Stimulated activated CD4-positive, alpha-beta T cell treated with anti-CD3 and anti-CD28 coated beads, Interleukin-2, amount 100 ng/mL, for 4 hours (primary cell): Measurements from ENCODE around the gene TRIAP1.

ENCODE experiments used
- DNase-seq: peaks from one replicate; pipeline ENCODE4 v3.0.0-alpha.2; 2020; ENCODE audit warnings: low read depth

The TRIAP1 gene

DNA sequence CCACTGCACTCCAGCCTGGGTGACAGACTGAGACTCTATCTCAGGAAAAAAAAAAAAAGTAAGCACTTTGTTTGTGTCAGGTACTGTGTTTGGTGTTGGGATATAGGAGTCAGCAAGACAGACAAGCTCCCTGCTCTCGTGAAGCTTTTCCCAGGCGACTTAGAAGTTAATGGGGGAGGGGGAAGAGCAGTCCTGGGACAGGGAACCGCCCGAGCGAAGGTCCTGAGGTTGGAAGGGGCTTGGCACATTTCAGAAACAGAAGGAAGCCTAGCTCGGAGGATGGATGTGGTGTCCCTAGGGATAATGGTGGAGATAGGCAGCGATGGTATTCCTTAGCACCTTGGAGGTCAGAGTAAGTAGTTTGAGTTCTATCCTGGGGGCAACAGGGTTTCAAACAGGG lies 16.8 kb downstream of the TRIAP1 start:
- no peak for DNase-seq

DNA sequence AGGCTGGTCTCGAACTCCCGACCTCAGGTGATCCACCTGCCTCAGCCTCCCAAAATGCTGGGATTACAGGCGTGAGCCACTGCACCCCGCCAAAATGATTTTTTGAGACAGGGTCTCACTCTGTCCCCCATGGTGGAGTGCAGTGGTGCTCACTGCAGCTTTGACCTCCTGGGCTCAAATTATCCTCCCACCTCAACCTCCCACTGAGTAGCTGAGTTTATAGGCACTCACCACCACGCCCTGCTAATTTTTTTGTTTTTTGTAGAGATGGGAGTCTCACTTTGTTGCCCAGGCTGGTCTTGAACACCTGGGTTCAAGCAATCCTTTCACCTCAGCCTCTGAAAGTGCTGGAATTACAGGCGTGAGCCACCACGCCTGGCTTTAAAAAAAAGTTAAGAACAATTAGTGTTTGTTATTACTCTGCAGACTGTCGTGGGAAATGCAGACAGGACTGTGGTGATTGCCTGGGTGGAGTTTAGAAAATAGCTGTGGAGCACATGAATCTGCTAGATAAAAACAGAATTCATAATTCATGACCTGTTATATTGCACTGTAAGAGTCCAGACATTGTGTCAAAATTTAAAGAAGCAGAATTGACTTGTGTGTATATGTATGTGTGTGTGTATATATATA lies 17.5 kb downstream of the TRIAP1 start:
- no peak for DNase-seq

DNA sequence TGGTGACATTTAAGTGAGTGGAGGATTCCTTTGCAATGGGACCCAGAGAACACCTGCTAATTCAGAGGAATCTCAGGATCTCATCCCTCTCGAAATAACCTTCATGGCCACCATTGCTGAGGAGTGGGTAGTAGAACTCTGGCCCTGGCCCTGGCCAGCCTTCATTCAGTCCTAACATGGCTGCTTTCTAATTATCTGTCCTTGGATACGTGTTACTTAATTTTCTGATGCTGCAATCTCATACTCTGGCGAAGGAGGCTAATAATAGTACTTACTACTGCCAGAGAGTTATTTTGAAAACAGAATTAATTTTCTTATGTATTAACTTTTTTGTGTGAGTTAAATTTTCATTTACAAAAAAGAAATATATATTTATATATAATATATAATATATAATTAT lies 20.4 kb downstream of the TRIAP1 start:
- no peak for DNase-seq

DNA sequence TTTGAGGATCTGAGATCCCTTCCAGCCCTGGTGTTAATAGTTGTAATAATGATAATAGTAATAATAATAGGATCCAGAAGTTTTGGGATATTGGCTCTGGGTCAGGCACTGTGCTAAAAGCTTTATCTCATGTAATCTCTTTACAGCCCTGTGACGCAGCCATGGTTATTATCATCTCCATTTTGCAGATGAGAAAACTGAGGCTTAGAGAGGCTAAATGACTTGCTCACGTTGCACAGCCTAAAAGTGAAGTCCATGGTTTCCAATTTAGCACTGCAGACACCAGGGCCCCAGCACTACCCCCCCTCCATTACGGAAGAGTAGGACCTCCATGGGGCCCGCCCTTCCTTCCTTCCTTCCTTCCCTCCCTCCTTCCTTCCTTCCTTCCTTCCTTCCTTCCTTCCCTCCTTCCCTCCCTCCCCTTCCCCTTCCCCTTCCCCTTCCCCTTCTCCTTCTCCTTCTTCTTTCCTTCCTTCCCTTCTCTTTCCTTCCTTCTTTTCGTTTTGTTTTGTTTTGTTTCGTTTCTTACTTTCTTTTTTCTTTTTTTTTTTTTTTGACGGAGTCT lies 23.2 kb downstream of the TRIAP1 start:
- DNase-seq = no peak

DNA sequence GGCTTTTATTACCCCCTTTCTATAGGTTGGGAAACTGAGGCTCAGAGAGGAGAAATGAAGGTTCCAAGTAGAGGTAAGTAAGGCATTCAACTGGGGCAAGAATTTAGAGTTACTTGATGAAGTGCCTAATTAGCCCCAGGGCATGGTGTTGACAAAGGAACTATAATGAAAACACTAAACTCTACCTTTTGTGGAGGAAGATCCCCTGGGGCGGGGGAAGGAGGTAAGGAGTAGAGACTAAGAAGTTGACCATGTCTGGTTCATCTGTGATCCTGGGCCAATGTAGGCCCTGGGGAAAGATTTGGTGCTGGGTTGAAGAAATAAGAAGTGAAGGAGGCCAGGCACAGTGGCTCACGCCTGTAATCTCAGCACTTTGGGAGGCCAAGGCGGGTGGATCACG lies 24.5 kb downstream of the TRIAP1 start:
- no peak for DNase-seq

DNA sequence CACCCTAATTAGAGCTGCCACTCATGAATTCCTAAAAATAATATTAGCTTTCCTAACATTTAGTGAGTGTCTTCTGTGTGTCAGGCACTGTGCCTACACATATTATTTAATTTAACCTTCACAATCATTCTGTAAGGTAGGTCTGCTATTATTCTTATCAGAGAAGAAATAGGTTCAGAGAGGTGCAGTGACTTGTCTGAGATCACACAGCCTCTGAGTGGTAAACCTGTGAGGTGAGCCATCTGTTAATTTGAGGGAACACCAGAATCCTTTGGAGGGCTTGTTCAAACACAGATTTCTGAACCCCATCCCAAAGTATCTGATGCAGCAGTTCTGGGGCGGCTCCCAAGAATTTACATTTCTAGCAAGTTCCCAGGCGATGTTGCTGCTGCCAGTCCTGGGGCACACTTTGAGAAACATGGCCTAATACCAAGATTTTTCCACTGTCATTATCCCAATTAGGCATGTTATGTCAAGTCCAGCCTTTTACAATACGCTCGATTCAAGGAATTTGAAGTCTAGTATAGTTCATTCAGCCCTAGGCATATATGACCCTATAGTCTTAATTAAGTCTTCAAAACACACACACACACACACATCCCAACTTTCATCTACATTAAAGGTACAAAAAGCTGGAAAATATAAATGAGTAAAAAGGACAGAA lies 28.1 kb downstream of the TRIAP1 start:
- DNase-seq = no peak

DNA sequence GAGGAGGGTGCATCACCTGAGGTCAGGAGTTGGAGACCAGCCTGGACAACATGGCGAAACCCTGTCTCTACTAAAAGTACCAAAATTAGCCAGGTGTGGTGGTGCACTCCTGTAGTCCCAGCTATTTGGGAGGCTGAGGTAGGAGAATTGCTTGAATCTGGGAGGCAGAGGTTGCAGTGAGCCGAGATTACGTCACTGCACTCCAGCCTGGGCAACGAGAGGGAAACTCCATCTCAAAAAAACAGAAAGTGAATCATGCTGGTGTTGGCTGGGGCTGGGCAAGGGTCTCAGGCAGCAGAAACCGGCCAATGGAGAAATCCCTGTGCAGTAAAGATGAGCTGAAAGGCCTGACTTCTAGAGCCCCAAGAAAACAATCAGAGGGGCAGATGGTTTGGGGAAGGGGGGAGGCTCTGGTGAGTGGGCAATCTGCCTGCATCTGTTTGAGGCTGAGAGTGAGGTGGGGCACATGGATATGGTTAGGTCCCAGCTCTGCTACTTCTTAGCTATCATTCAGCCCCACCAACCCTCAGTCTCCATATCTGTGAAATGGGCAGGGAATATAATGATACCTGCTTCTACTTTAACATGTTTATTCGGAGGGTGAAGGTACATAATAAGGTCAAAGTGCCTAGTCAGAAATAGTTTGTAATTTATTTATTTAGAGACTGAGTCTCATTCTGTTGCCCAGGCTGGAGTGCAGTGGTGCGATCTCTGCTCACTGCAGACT lies 29.5 kb downstream of the TRIAP1 start:
- DNase-seq = no peak

DNA sequence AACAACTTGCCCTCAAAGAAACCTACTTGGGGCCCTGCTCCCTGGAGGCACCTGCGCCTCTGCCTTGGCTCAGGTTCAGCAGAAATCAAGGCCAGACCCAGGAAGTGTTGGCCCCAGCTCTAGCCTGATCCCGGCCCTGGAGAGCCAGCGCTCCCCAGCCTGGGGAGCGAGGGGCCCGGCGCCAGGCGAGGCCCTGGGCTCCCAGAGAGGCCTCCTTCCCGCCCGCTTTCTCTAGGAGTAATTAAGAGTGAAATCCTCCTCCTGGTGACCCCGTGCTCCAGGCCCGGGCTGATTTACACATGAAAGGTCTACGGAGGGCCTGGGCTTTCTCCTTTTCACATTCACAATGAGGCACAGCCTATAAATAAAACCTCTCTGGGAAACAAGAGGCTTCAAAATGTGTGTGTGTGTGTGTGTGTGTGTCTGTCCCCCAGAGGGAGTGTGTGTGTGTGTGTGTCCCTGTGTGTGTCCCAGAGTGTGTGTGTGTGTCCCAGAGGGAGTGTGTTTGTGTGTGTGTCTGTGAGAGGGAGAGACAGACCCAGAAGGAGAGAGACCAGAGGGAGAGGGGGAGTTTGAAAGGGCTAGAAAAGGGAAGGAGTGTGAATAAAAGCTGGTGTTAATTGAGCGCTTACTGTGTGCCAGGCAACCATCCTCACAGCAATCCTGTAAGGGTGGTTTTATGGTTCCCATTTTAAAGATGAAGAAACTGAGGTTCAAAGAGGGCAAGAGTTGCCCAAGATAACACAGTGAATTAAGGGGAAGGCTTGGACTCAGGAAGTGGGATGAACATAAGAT lies 32.1 kb downstream of the TRIAP1 start:
- no peak for DNase-seq

DNA sequence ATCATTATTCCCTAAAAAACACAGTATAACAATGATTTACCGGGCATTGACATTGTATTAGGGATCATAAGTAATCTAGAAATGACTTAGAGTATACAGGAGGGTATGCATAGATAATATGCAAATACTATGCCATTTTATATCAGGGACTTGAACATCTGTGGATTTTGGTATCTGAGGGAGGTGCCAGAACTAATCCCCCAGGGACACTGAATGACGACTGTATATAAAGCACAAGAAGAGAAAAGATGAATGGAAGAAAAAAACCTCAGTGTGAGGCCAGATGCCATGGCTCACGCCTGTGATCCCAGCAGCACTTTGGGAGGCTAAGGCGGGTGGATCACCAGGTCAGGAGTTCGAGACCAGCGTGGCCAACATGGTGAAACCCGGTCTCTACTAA lies 33.8 kb downstream of the TRIAP1 start:
- no peak for DNase-seq

DNA sequence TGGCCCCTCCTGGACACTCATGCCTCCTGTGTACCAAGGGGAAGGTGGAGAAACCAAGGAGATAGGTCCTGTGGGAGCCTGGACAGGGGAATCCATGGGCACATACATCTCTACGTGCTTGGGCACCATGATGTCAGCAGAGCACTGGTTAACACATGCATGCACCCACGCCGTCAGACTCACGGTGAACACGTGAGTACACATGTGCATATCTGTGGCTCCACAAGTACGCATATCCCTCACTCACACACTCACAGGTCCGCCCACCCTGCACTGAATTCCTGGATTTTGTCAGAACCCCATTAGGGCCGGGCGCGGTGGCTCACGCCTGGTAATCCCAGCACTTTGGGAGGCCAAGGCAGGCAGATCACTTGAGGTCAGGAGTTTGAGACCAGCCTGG lies 37.4 kb downstream of the TRIAP1 start:
- no peak for DNase-seq

DNA sequence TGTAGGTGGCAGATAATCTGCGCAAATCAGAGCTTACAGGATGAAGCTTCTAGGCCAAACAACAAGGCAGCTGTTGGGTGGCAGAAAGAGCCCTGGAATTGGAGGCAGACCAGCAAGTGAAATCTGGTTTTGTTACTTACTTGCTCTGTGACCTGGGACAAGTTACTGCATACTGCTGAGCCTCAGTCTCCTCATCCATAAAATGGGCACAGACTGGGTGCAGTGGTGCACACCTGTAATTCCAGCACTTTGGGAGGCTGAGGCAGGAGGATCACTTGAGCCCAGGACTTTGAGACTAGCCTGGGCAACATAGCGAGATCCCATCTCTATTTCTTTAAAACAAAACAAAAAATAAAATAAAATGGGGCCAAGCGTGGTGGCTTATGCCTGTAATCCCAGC lies 39.6 kb downstream of the TRIAP1 start:
- DNase-seq = no peak

DNA sequence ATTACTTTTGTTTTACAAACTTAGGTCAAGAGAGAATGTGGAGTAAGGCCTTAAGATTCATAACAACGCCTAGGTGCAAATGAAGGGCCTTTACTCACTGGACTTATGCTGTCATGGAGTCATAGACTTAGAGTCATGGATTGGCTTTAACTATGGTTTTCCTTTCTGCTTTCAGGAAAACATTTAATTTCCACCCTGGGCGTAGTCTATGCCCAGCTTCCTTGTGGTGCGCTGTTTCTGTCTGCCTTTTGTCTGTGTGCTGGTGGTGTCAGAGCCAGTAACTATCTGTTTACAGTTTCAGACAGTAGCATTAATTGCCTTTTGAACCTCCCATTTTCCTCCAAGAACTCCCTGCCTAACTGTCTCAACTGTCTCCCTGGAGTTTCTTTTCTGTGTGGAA lies 40.1 kb downstream of the TRIAP1 start:
- DNase-seq = no peak

DNA sequence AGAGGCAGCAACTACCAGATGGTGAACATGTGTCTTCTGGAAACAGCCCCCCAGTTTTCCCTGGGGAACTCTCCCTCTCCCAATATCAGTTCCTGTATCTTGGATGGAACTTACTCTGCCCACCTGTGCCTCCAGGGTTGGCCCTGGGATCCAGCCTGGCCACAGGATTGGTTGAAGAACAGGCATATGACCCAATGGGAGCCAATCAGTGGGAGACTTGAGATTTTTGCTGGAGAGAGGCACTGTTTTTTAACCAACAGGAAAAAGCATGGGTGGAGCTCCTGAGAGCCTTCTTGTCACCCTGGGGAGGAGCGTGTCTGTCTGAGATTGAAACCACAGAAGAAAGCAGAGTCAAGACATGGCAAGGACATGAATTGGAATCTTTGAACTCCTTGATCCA lies 41.9 kb downstream of the TRIAP1 start:
- no peak for DNase-seq

DNA sequence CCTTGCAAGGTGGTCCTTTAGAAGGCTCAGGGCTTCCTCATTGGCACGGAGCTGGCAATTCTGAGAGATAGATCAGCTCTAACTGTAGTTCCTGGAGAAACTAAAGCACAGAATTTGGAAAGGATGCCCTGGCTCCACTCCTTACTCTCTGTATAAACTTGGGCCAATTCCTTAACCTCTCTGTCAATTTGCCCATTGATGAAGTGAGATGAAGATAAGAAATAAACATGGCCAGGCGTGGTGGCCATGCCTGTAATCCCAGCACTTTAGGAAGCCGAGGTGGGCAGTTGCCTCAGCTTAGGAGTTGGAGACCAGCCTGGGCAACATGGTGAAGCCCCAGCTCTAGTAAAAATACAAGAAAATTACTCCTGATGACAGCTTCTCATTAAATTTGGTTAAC lies 42.3 kb downstream of the TRIAP1 start:
- no peak for DNase-seq

DNA sequence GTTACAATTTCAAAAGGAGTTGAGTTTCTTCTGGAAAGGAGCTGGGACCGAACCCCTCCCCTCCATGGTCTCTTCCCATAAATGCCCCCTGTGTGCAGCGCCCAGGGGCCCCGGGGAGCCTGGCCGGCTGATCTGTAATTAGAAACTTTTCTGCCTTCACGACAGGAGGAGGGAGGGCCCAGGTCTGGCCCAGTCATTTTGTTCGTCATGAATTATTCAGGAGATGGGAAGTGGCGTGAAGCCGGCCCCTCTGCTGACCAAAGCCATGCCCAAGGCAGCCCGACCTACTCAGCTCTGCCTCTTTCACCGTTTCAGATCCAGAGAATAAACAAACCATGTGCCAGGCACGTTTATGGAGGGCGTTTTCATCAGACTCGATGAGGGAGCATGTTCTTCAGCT lies 44.0 kb downstream of the TRIAP1 start:
- DNase-seq = no peak

DNA sequence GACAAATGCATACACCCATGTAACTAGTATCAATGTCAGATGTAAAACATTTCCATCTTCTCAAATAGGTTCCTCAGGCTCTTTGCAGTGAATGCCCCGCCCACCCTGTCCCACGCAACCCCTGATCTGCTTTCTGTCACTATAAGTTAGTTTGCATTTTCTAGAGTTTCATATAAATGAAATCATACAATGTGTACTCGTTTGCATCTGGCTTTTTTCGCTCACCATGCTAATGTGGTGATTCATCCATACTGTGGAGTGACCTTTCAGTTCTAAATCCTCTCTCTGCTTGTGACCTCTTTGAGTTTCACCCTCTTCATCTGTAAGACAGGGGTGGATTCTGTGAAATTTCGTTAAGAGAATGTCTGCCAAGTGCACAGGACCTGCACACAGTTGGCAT lies 46.7 kb downstream of the TRIAP1 start:
- DNase-seq = no peak

DNA sequence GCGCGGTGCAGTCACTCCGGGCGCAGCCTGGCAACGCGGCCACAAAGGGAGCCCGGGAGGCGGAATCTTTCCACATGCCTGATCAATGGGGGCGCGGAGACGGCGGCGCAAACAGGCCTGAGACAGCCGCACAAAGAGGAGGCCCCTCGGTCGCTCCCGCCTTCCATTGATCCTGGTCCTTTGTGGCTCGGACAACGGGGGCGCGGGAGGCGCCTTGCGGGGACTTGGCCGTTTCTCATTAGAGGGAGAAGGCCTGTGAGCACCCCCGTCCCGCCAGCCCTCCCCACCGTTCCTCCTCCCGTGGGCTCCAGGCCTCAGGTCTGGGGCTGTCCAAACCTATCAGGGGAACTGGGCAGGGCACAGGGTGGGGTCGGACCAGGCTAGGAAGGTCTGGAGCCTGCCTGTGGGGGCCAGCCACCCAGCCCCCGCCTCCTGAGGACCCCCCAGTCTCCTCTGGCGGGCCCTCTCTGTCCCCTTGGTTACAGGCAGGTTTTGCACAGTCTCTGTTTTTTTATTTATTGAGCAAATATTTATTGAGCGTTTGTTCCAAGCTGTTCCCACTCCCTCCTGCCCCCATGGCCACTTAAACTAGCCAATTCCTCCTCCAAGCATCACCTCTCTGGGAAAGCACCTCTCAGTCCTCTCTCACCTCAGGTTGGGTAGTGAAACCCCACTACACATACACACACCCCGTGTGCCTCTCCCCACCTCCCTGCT lies 48.2 kb downstream of the TRIAP1 start:
- DNase-seq = no peak

DNA sequence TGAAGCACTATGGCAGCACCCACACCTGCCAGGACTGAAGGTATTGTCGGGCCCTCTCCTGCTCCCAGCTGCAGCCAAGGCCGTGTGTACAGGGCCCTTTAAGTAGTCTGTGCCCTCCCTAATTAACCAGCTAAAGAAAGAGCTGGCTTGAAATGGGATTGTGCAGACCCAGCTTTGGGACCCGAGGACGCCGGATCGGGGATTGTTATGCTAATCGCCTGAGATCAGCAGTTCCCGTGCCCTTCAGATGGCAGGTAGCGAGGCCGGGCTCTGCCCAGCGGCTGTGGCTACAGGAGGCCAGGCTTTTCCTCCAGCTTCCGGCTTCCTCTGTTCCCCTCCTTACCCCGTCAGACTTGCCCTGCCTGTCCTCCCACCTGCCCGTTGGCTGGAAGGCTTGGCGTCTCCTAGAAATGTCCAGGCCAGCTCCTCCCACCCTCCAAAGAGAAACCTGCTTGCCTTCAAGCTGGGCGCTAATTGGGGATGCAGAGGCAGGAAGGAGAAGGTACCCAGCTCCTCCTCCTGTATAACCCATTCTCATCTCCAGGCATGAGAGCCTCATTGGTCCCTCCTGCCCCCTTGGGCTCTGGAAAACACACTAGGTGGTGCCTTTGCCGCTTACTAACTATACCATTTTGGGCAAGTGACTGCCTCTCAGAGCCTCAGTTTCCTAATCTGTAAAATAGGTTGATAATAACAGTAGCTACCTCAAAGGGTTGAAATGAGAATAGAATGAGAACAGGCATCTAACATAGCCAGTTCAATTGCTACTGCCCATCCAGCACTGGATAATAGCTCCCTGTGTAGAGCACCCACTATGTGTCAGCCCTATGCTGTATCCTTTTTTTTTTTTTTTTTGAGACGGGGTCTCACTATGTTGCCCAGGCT lies 51.5 kb downstream of the TRIAP1 start:
- DNase-seq = no peak
